GM23248 (cell line): Measurements from ENCODE around the gene CHRM1. TPM values are rescaled to one million over a fixed set of nuclear protein-coding genes. Genes with fewer than 3 reads are reported as not detected.
A peak's percentile ranks its signal among the peaks of the same experiment; 100 is the strongest.
"Not testable (repeated sequence)": the region's sequence is repeated elsewhere in the genome, so short reads cannot be mapped to it uniquely, and the experiment has no call there.

Source experiments
- DNase-seq: peaks from one replicate; pipeline ENCODE4 v3.0.0-alpha.2; 2015
- H2AFZ ChIP-seq: fragments of 200-600 bp; sonication (generic); 2 replicates; pipeline ENCODE4 v1.6.1; 2016; ENCODE audit warnings: antibody characterized with exemption
- H3F3A ChIP-seq: fragments of 200-600 bp; sonication (generic); 2 replicates; pipeline ENCODE4 v1.6.1; 2016; ENCODE audit warnings: mild to moderate bottlenecking, antibody characterized with exemption, mixed run types; ENCODE audit not compliant: insufficient read depth
- H3K27ac ChIP-seq: fragments of 200-600 bp; sonication (generic); 2 replicates; pipeline ENCODE4 v1.5.1; 2016; ENCODE audit warnings: mild to moderate bottlenecking
- H3K27me3 ChIP-seq: fragments of 200-600 bp; sonication (generic); replicated peaks from 2 replicates; pipeline ENCODE4 v1.6.1; 2016; ENCODE audit warnings: mild to moderate bottlenecking; ENCODE audit not compliant: insufficient read depth
- H3K36me3 ChIP-seq: fragments of 200-600 bp; sonication (generic); 2 replicates; pipeline ENCODE4 v1.6.1; 2016; ENCODE audit warnings: low read depth, mild to moderate bottlenecking
- H3K4me1 ChIP-seq: fragments of 200-600 bp; sonication (generic); 2 replicates; pipeline ENCODE4 v1.6.1; 2016; ENCODE audit warnings: mild to moderate bottlenecking; ENCODE audit not compliant: insufficient read depth
- H3K4me2 ChIP-seq: fragments of 200-600 bp; sonication (generic); one replicate; pipeline ENCODE4 v1.6.1; 2016; ENCODE audit warnings: mild to moderate bottlenecking; ENCODE audit not compliant: unreplicated experiment
- H3K4me3 ChIP-seq: fragments of 200-600 bp; sonication (generic); 2 replicates; pipeline ENCODE4 v1.5.1; 2016; ENCODE audit warnings: mild to moderate bottlenecking
- H3K79me2 ChIP-seq: fragments of 200-600 bp; sonication (generic); 2 replicates; pipeline ENCODE4 v1.6.1; 2016; ENCODE audit warnings: mild to moderate bottlenecking; ENCODE audit not compliant: insufficient read depth
- H3K9ac ChIP-seq: fragments of 200-600 bp; sonication (generic); 2 replicates; pipeline ENCODE4 v1.6.1; 2016; ENCODE audit warnings: mild to moderate bottlenecking
- H3K9me2 ChIP-seq: fragments of 200-600 bp; sonication (generic); 2 replicates; pipeline ENCODE4 v1.6.1; 2016; ENCODE audit warnings: mixed run types, mild to moderate bottlenecking, moderate library complexity; ENCODE audit not compliant: insufficient read depth
- H3K9me3 ChIP-seq: fragments of 200-600 bp; sonication (generic); one replicate; pipeline ENCODE4 v1.6.1; 2017; ENCODE audit warnings: low read depth
- H4K20me1 ChIP-seq: fragments of 200-600 bp; sonication (generic); 2 replicates; pipeline ENCODE4 v1.6.0; 2016; ENCODE audit not compliant: insufficient read depth
- EZH2 ChIP-seq: fragments of 200-600 bp; sonication (generic); IDR thresholded peaks from 2 replicates; pipeline ENCODE4 v1.6.1; 2018; ENCODE audit warnings: antibody characterized with exemption, mild to moderate bottlenecking; ENCODE audit not compliant: insufficient read depth, poor library complexity, severe bottlenecking
- EZH2phosphoT487 ChIP-seq: fragments of 200-600 bp; sonication (generic); IDR thresholded peaks from 2 replicates; pipeline ENCODE4 v1.6.1; 2018; ENCODE audit warnings: antibody characterized with exemption, moderate library complexity, mild to moderate bottlenecking, low read depth; ENCODE audit not compliant: insufficient read depth
- WGBS, 2 experiments: methylation state at CpG; one replicate each; pipeline ENCODE4 v1.1.6; 2015 to 2017; ENCODE audit warnings: low lambda C conversion rate in 2 of 2, low coverage in 1 of 2; ENCODE audit errors: missing lambda C conversion rate in 2 of 2; 5-methylcytosine and 5-hydroxymethylcytosine counted together
- in situ Hi-C: fragments of 300-500 bp; cut with MboI; formaldehyde crosslinking; loops from 2 replicates; pipeline ENCODE4 v1.15.0; 2020
- polyA plus RNA-seq: library from polyadenylated mRNA; unstranded; fragments of >200 nt; fragmentation: Nextera tagmentation; extraction: Ambion mirVana; gene quantifications from 2 replicates; pipeline ENCODE4 v1.2.1, GENCODE V29; 2016
- total RNA-seq: library from RNA; depleted of rRNA; stranded (reverse); fragments of >200 nt; shearing (Covaris generic); gene quantifications from 2 replicates; pipeline ENCODE4 v1.2.3, GENCODE V29; 2014

Gene CHRM1
- total and polyA plus RNA-seq, 2 experiments from 2014 or later = not detected

- Histone ChIP-seq H3K79me2 (peaks cover 14% of the 10 kb centered on the region; the same call in 1 of the 2 replicates), H2AFZ (no peak overlapping the region), H3K4me2 (no peak overlapping the region), H3K9ac (no peak overlapping the region), H3F3A (peaks cover 12% of the 10 kb centered on the region; the same call in 1 of the 2 replicates), H3K36me3 (no peaks in the 10 kb centered on the region), H3K9me3 (no peaks in the 10 kb centered on the region), H4K20me1 (no peaks in the 10 kb centered on the region), H3K27me3 (no peaks in the 10 kb centered on the region), H3K9me2 (no peaks in the 10 kb centered on the region), H3K4me3 (no peak overlapping the region), H3K4me1 (peaks cover 9% of the 10 kb centered on the region; the same call in 1 of the 2 replicates), H3K27ac (no peak overlapping the region)
- WGBS, 2 experiments = 62 to 63% methylated on average over 6 of the region's 6 CpGs
- in situ Hi-C loops = no loop called here
- TF ChIP-seq EZH2phosphoT487 = no peak
- TF ChIP-seq EZH2 = no peak
- no peak for DNase-seq
Measured at GRCh38 chr11:62865635-62866034, 55.5 kb downstream of the CHRM1 start.

GRCh38 chr11:62863687-62864335, 57.4 kb downstream of the CHRM1 start:
- Histone ChIP-seq H3K27me3 (no peaks in the 10 kb centered on the region), H3K4me2 (peak overlapping the region; percentile 44), H3K79me2 (peaks cover 14% of the 10 kb centered on the region; the same call in 1 of the 2 replicates), H3K36me3 (no peaks in the 10 kb centered on the region), H3K9ac (0 out of 2 replicates have a peak overlapping the region, but pooled peaks have one; percentile 18), H3K9me2 (no peaks in the 10 kb centered on the region), H3K9me3 (no peaks in the 10 kb centered on the region), H4K20me1 (no peaks in the 10 kb centered on the region), H3K4me3 (no peak overlapping the region), H3K27ac (no peak overlapping the region), H3K4me1 (peaks cover 9% of the 10 kb centered on the region; the same call in 1 of the 2 replicates), H2AFZ (no peak overlapping the region), H3F3A (peaks cover 12% of the 10 kb centered on the region; the same call in 1 of the 2 replicates)
- in situ Hi-C loops = no loop called here
- TF ChIP-seq EZH2phosphoT487 = no peak
- no peak for TF ChIP-seq EZH2
- WGBS, 2 experiments = 43 to 46% methylated on average over 4 of the region's 4 CpGs
- DNase-seq = peak; percentile 50

GRCh38 chr11:62861564-62862192, 59.5 kb downstream of the CHRM1 start:
- H3K4me3 ChIP-seq, H3K4me1 ChIP-seq, H3K9me2 ChIP-seq, DNase-seq, H3K9me3 ChIP-seq, H2AFZ ChIP-seq, H3K27ac ChIP-seq, H3K4me2 ChIP-seq, H3K9ac ChIP-seq, in situ Hi-C loops, H3K36me3 ChIP-seq, H3K27me3 ChIP-seq, H4K20me1 ChIP-seq: not testable (repeated sequence)
- peaks cover 12% of the 10 kb centered on the region; the same call in 1 of the 2 replicates for H3F3A ChIP-seq
- 93 to 96% methylated on average over 16 of the region's 16 CpGs for WGBS, 2 experiments
- peaks cover 23% of the 10 kb centered on the region for H3K79me2 ChIP-seq

- 93 to 94% methylated on average over 5 of the region's 5 CpGs for WGBS, 2 experiments
- H3K27ac ChIP-seq = no peak overlapping the region
- no peak overlapping the region for H2AFZ ChIP-seq
- H3K27me3 ChIP-seq = no peaks in the 10 kb centered on the region
- no peak overlapping the region for H3K4me3 ChIP-seq
- peaks cover 25% of the 10 kb centered on the region for H3K79me2 ChIP-seq
- H3K4me2 ChIP-seq = no peak overlapping the region
- H4K20me1 ChIP-seq = no peaks in the 10 kb centered on the region
- H3K9ac ChIP-seq = no peak overlapping the region
- no peak for TF ChIP-seq EZH2phosphoT487
- no peak for TF ChIP-seq EZH2
- H3K36me3 ChIP-seq = no peaks in the 10 kb centered on the region
- DNase-seq = no peak
- H3K9me2 ChIP-seq = no peaks in the 10 kb centered on the region
- H3K4me1 ChIP-seq = peaks cover 9% of the 10 kb centered on the region; the same call in 1 of the 2 replicates
- peaks cover 12% of the 10 kb centered on the region; the same call in 1 of the 2 replicates for H3F3A ChIP-seq
- in situ Hi-C loops = no loop called here
- no peaks in the 10 kb centered on the region for H3K9me3 ChIP-seq
Measured at GRCh38 chr11:62860835-62861563, 60.2 kb downstream of the CHRM1 start.

- H3K27me3 ChIP-seq, H3K9me3 ChIP-seq, H3K36me3 ChIP-seq, H2AFZ ChIP-seq, H3K9me2 ChIP-seq, H3K4me1 ChIP-seq, H3K27ac ChIP-seq, H3K9ac ChIP-seq, H3K4me3 ChIP-seq, H3K4me2 ChIP-seq, H4K20me1 ChIP-seq, DNase-seq, in situ Hi-C loops: not testable (repeated sequence)
- Histone ChIP-seq H3K79me2 (peaks cover 36% of the 10 kb centered on the region), H3F3A (peaks cover 23% of the 10 kb centered on the region)
- 89% methylated on average over 8 of the region's 8 CpGs for WGBS, 2 experiments
Measured at GRCh38 chr11:62859281-62859703, 61.9 kb downstream of the CHRM1 start.
